ENCODE measurements around the gene POLE. TPM values are rescaled to one million over a fixed set of nuclear protein-coding genes. Genes with fewer than 3 reads are reported as not detected.

POLE gene
- total and polyA plus RNA-seq, 2 donors, result 19.3 to 22.2 TPM

- WGBS, result 35% methylated on average over 35 of the region's 35 CpGs
These were observed 76.9 kb downstream of the POLE start, which contains the start of gene LRCOL1 for GRCh38 chr12:132610051-132610759. Gene LRCOL1, minus strand, starts transcription at chr12:132610582. Its CDS starts 4,331 bp downstream, at chr12:132606251.

GRCh38 chr12:132608231-132609171 is 78.6 kb downstream of the POLE start:
- WGBS, result 60% methylated on average over 25 of the region's 25 CpGs

More at GRCh38 chr12:132610051-132610759, 76.9 kb downstream of the POLE start, which contains the start of gene LRCOL1:
- Histone ChIP-seq H3K27me3 (ENCODE audit: control insufficient read depth in 2 of 2, insufficient read depth in 1 of 2, low read length in 1 of 2) (peaks cover 12 to 66% of the 10 kb centered on the region in 2 donors), H3K27ac (ENCODE audit: low read depth in 1 of 2, low read length in 1 of 2) (no peak within 1 kb of the TSS), H3K4me3 (ENCODE audit: low read length in 2 of 2) (no peak within 1 kb of the TSS), H3K9me3 (ENCODE audit: control insufficient read depth in 2 of 2, insufficient read depth in 1 of 2, low read length in 1 of 2) (peaks cover 3 to 18% of the 10 kb centered on the region in 2 donors), H3K36me3 (ENCODE audit: control insufficient read depth in 2 of 2, insufficient read depth in 2 of 2, low read length in 1 of 2) (no peaks in the 10 kb centered on the region), H3K4me1 (ENCODE audit: control insufficient read depth in 2 of 2, insufficient read depth in 2 of 2, low read length in 2 of 2) (no peaks in the 10 kb centered on the region)
- no peak for DNase-seq (ENCODE audit: low read depth in 6 of 9, low spot score in 9 of 9)

GRCh38 chr12:132606927-132607326 is 80.2 kb downstream of the POLE start:
- Histone ChIP-seq H3K4me1 (ENCODE audit: control insufficient read depth in 2 of 2, insufficient read depth in 2 of 2, low read length in 2 of 2) (no peaks in the 10 kb centered on the region), H3K4me3 (ENCODE audit: low read length in 2 of 2) (no peak overlapping the region), H3K27me3 (ENCODE audit: control insufficient read depth in 2 of 2, insufficient read depth in 1 of 2, low read length in 1 of 2) (peaks cover 28 to 96% of the 10 kb centered on the region in 2 donors), H3K27ac (ENCODE audit: low read depth in 1 of 2, low read length in 1 of 2) (no peak overlapping the region), H3K9me3 (ENCODE audit: control insufficient read depth in 2 of 2, insufficient read depth in 1 of 2, low read length in 1 of 2) (peaks cover 3 to 12% of the 10 kb centered on the region in 2 donors), H3K36me3 (ENCODE audit: control insufficient read depth in 2 of 2, insufficient read depth in 2 of 2, low read length in 1 of 2) (no peaks in the 10 kb centered on the region)
- 91% methylated on average over 19 of the region's 19 CpGs for WGBS
- DNase-seq (ENCODE audit: low read depth in 6 of 9, low spot score in 9 of 9), result no peak

More at GRCh38 chr12:132608231-132609171, 78.6 kb downstream of the POLE start:
- Histone ChIP-seq H3K27ac (ENCODE audit: low read depth in 1 of 2, low read length in 1 of 2) (no peak overlapping the region), H3K27me3 (ENCODE audit: control insufficient read depth in 2 of 2, insufficient read depth in 1 of 2, low read length in 1 of 2) (peaks cover 19 to 82% of the 10 kb centered on the region in 2 donors), H3K9me3 (ENCODE audit: control insufficient read depth in 2 of 2, insufficient read depth in 1 of 2, low read length in 1 of 2) (peaks cover 3 to 14% of the 10 kb centered on the region in 2 donors), H3K4me3 (ENCODE audit: low read length in 2 of 2) (no peak overlapping the region), H3K36me3 (ENCODE audit: control insufficient read depth in 2 of 2, insufficient read depth in 2 of 2, low read length in 1 of 2) (no peaks in the 10 kb centered on the region), H3K4me1 (ENCODE audit: control insufficient read depth in 2 of 2, insufficient read depth in 2 of 2, low read length in 2 of 2) (no peaks in the 10 kb centered on the region)
- DNase-seq (ENCODE audit: low read depth in 6 of 9, low spot score in 9 of 9), result no peak

GRCh38 chr12:132606466-132606865 is 80.7 kb downstream of the POLE start:
- peaks cover 28 to 96% of the 10 kb centered on the region in 2 donors for H3K27me3 ChIP-seq (ENCODE audit: control insufficient read depth in 2 of 2, insufficient read depth in 1 of 2, low read length in 1 of 2)

GRCh38 chr12:132605892-132606291 is 81.2 kb downstream of the POLE start:
- no peak overlapping the region for H3K4me3 ChIP-seq (ENCODE audit: low read length in 2 of 2)
- H3K4me1 ChIP-seq (ENCODE audit: control insufficient read depth in 2 of 2, insufficient read depth in 2 of 2, low read length in 2 of 2), result peaks cover 0 to 1% of the 10 kb centered on the region in 2 donors
- H3K9me3 ChIP-seq (ENCODE audit: control insufficient read depth in 2 of 2, insufficient read depth in 1 of 2, low read length in 1 of 2), result peaks cover 2% of the 10 kb centered on the region in 2 donors
- H3K27ac ChIP-seq (ENCODE audit: low read depth in 1 of 2, low read length in 1 of 2), result no peak overlapping the region
- WGBS, result 91% methylated on average over 18 of the region's 18 CpGs
- no peaks in the 10 kb centered on the region for H3K36me3 ChIP-seq (ENCODE audit: control insufficient read depth in 2 of 2, insufficient read depth in 2 of 2, low read length in 1 of 2)
- DNase-seq (ENCODE audit: low read depth in 6 of 9, low spot score in 9 of 9), result no peak
- H3K27me3 ChIP-seq (ENCODE audit: control insufficient read depth in 2 of 2, insufficient read depth in 1 of 2, low read length in 1 of 2), result peaks cover 32 to 96% of the 10 kb centered on the region in 2 donors

More at GRCh38 chr12:132606466-132606865, 80.7 kb downstream of the POLE start:
- 74% methylated on average over 16 of the region's 16 CpGs for WGBS
- Histone ChIP-seq H3K4me1 (ENCODE audit: control insufficient read depth in 2 of 2, insufficient read depth in 2 of 2, low read length in 2 of 2) (no peaks in the 10 kb centered on the region), H3K27ac (ENCODE audit: low read depth in 1 of 2, low read length in 1 of 2) (no peak overlapping the region), H3K9me3 (ENCODE audit: control insufficient read depth in 2 of 2, insufficient read depth in 1 of 2, low read length in 1 of 2) (peaks cover 3 to 8% of the 10 kb centered on the region in 2 donors), H3K4me3 (ENCODE audit: low read length in 2 of 2) (no peak overlapping the region), H3K36me3 (ENCODE audit: control insufficient read depth in 2 of 2, insufficient read depth in 2 of 2, low read length in 1 of 2) (no peaks in the 10 kb centered on the region)
- no peak for DNase-seq (ENCODE audit: low read depth in 6 of 9, low spot score in 9 of 9)

- 76% methylated on average over 16 of the region's 16 CpGs for WGBS
- H3K27ac ChIP-seq (ENCODE audit: low read depth in 1 of 2, low read length in 1 of 2), result no peak overlapping the region
- no peak for DNase-seq (ENCODE audit: low read depth in 6 of 9, low spot score in 9 of 9)
- peaks cover 0 to 1% of the 10 kb centered on the region in 2 donors for H3K9me3 ChIP-seq (ENCODE audit: control insufficient read depth in 2 of 2, insufficient read depth in 1 of 2, low read length in 1 of 2)
- no peaks in the 10 kb centered on the region for H3K36me3 ChIP-seq (ENCODE audit: control insufficient read depth in 2 of 2, insufficient read depth in 2 of 2, low read length in 1 of 2)
- H3K4me1 ChIP-seq (ENCODE audit: control insufficient read depth in 2 of 2, insufficient read depth in 2 of 2, low read length in 2 of 2), result peaks cover 0 to 11% of the 10 kb centered on the region in 2 donors
- peaks cover 27 to 96% of the 10 kb centered on the region in 2 donors for H3K27me3 ChIP-seq (ENCODE audit: control insufficient read depth in 2 of 2, insufficient read depth in 1 of 2, low read length in 1 of 2)
- no peak overlapping the region for H3K4me3 ChIP-seq (ENCODE audit: low read length in 2 of 2)
These were observed 82.3 kb downstream of the POLE start for GRCh38 chr12:132604668-132605441.

GRCh38 chr12:132604151-132604618 is 83.0 kb downstream of the POLE start:
- WGBS, result 60% methylated on average over 26 of the region's 26 CpGs
- Histone ChIP-seq H3K4me1 (ENCODE audit: control insufficient read depth in 2 of 2, insufficient read depth in 2 of 2, low read length in 2 of 2) (peaks cover 0 to 11% of the 10 kb centered on the region in 2 donors), H3K9me3 (ENCODE audit: control insufficient read depth in 2 of 2, insufficient read depth in 1 of 2, low read length in 1 of 2) (peaks cover 0 to 1% of the 10 kb centered on the region in 2 donors), H3K27me3 (ENCODE audit: control insufficient read depth in 2 of 2, insufficient read depth in 1 of 2, low read length in 1 of 2) (peaks cover 25 to 93% of the 10 kb centered on the region in 2 donors), H3K4me3 (ENCODE audit: low read length in 2 of 2) (peak overlapping the region in 1 of 2 donors; percentile 15), H3K27ac (ENCODE audit: low read depth in 1 of 2, low read length in 1 of 2) (peak overlapping the region in 1 of 2 donors; percentile 26), H3K36me3 (ENCODE audit: control insufficient read depth in 2 of 2, insufficient read depth in 2 of 2, low read length in 1 of 2) (no peaks in the 10 kb centered on the region)
- DNase-seq (ENCODE audit: low read depth in 6 of 9, low spot score in 9 of 9), result no peak
